Neural cell (in vitro differentiated cells): ENCODE data around the gene RAD51B. TPM values are rescaled to one million over a fixed set of nuclear protein-coding genes. Genes with fewer than 3 reads are reported as not detected.

ENCODE experiments used
- H2AFZ ChIP-seq: fragments of 200-600, 300-800 bp; sonication (generic), shearing (Covaris generic); 2 replicates; pipeline ENCODE4 v1.6.0; 2014; ENCODE audit warnings: low read depth, mild to moderate bottlenecking, antibody characterized with exemption, low read length, moderate library complexity
- H3F3A ChIP-seq: fragments of 200-600 bp; shearing (Covaris generic); 2 replicates; pipeline ENCODE4 v1.6.1; 2016; ENCODE audit warnings: mild to moderate bottlenecking, moderate library complexity, mixed read lengths, antibody characterized with exemption, low read length; ENCODE audit not compliant: insufficient read depth, poor library complexity, severe bottlenecking
- H3K27ac ChIP-seq: fragments of 200-600, 300-800 bp; sonication (generic), shearing (Covaris generic); 2 replicates; pipeline ENCODE4 v1.5.1; 2014; ENCODE audit warnings: mild to moderate bottlenecking, low read length, moderate library complexity
- H3K27me3 ChIP-seq: fragments of 300-800, 200-600 bp; sonication (generic), shearing (Covaris generic); 2 replicates; pipeline ENCODE4 v1.6.0; 2014; ENCODE audit warnings: mild to moderate bottlenecking, low read depth, low read length, moderate library complexity; ENCODE audit not compliant: insufficient read depth
- H3K36me3 ChIP-seq: fragments of 300-800, 200-600 bp; sonication (generic), shearing (Covaris generic); 2 replicates; pipeline ENCODE4 v1.5.1; 2014; ENCODE audit warnings: mild to moderate bottlenecking, antibody characterized with exemption, low read length, moderate library complexity; ENCODE audit not compliant: insufficient read depth
- H3K4me2 ChIP-seq: fragments of 300-800, 200-600 bp; sonication (generic), shearing (Covaris generic); 2 replicates; pipeline ENCODE4 v1.6.0; 2014; ENCODE audit warnings: mild to moderate bottlenecking, low read length
- H3K4me3 ChIP-seq: fragments of 300-800, 200-600 bp; sonication (generic), shearing (Covaris generic); 2 replicates; pipeline ENCODE4 v1.5.1; 2014; ENCODE audit warnings: mild to moderate bottlenecking, low read length, moderate library complexity
- H3K79me2 ChIP-seq: fragments of 200-600 bp; shearing (Covaris generic); replicated peaks from 2 replicates; pipeline ENCODE4 v1.6.0; 2014; ENCODE audit warnings: mild to moderate bottlenecking, low read length, moderate library complexity; ENCODE audit not compliant: insufficient read depth
- H3K9ac ChIP-seq: fragments of 300-800, 200-600 bp; sonication (generic), shearing (Covaris generic); 2 replicates; pipeline ENCODE4 v1.6.1; 2016; ENCODE audit warnings: mild to moderate bottlenecking, low read length, mixed read lengths
- H3K9me2 ChIP-seq: fragments of 200-600 bp; shearing (Covaris generic); 2 replicates; pipeline ENCODE4 v1.6.1; 2016; ENCODE audit warnings: mild to moderate bottlenecking, low read length, mixed read lengths; ENCODE audit not compliant: insufficient read depth
- H3K9me3 ChIP-seq: fragments of 200-600, 300-800 bp; sonication (generic), shearing (Covaris generic); 2 replicates; pipeline ENCODE4 v1.6.1; 2016; ENCODE audit warnings: mild to moderate bottlenecking, mixed run types, low read length, moderate library complexity, mixed read lengths
- H4K20me1 ChIP-seq: fragments of 200-600 bp; shearing (Covaris generic); 2 replicates; pipeline ENCODE4 v1.6.1; 2016; ENCODE audit warnings: mild to moderate bottlenecking, mixed run types; ENCODE audit not compliant: insufficient read depth
- CTCF ChIP-seq: fragments of 450-650 bp; IDR thresholded peaks from 2 replicates; pipeline ENCODE4 v1.5.1; 2014; ENCODE audit warnings: antibody characterized with exemption, mild to moderate bottlenecking, moderate library complexity; ENCODE audit not compliant: poor library complexity, severe bottlenecking
- EP300 ChIP-seq: fragments of 450-650 bp; conservative IDR thresholded peaks from 2 replicates; pipeline ENCODE4 v1.6.1; 2014; ENCODE audit warnings: antibody characterized with exemption, mild to moderate bottlenecking, moderate library complexity; ENCODE audit not compliant: poor library complexity, severe bottlenecking
- EZH2 ChIP-seq: fragments of 200-600, 300-800 bp; shearing (Covaris generic), sonication (generic); IDR thresholded peaks from 2 replicates; pipeline ENCODE4 v1.6.1; 2014; ENCODE audit warnings: antibody characterized with exemption, low read length, borderline replicate concordance, mild to moderate bottlenecking; ENCODE audit not compliant: insufficient read depth, poor library complexity, severe bottlenecking
- MXI1 ChIP-seq: fragments of 450-650 bp; conservative IDR thresholded peaks from 2 replicates; pipeline ENCODE4 v1.6.1; 2014; ENCODE audit warnings: antibody characterized with exemption, mild to moderate bottlenecking; ENCODE audit not compliant: poor library complexity, severe bottlenecking
- POLR2AphosphoS5 ChIP-seq: IDR thresholded peaks from 2 replicates; pipeline ENCODE4 v1.6.1; 2012
- RAD21 ChIP-seq: fragments of 450-650 bp; conservative IDR thresholded peaks from 2 replicates; pipeline ENCODE4 v1.6.1; 2014; ENCODE audit warnings: antibody characterized with exemption, mild to moderate bottlenecking, moderate library complexity
- REST ChIP-seq: IDR thresholded peaks from 2 replicates; pipeline ENCODE4 v1.6.1; 2012; ENCODE audit warnings: borderline replicate concordance
- SMC3 ChIP-seq: fragments of 450-650 bp; conservative IDR thresholded peaks from 2 replicates; pipeline ENCODE4 v1.6.1; 2014; ENCODE audit warnings: antibody characterized with exemption, mild to moderate bottlenecking, moderate library complexity; ENCODE audit not compliant: poor library complexity
- TAF1 ChIP-seq: IDR thresholded peaks from 2 replicates; pipeline ENCODE4 v1.6.1; 2012; ENCODE audit warnings: low read depth
- polyA plus RNA-seq: library from polyadenylated mRNA; depleted of rRNA; stranded (reverse); fragments of >200 nt; gene quantifications from 2 replicates; pipeline ENCODE4 v1.2.3, GENCODE V29; 2014

The RAD51B gene
- polyA plus RNA-seq, 1 donor from 2014 or later = 3.1 TPM

DNA sequence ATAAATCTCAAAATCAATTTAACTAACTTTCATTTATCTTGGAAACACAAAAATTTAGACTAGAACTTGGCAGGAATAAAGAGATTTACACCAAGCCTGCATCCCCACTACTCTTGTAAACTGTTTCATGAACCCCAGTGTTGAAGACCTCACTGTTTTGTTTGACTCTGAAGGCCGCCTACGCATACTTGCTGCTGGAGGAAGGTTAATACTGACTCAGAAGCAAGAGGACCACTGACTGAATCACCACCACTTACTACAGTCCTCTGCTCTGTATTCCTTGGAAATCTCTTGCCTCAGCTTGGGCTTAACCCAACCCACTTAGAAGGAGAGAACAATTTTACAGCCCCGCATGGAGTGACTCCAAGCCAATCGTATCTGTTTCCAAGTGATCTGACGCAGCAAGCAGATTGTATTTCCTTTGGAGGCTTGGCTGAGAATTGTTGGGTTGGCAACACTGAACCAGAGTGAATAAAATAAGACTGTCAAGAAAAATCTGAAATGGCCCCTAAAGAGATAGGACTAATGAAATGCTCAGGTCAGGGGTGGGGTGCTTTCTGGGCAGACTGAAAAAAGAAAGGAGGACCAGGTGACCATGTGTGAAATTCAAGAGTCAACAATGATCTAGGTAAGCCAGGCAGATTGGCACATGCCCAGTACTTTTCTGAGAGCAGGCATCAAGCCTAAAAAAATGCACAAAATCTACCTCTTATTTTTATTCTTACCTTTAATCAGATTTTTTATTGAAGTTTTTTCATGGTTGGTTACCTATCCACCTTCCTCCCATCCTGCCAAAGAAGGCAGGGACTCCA, 724.7 kb downstream of the RAD51B start:
- no peak overlapping the region for H3K4me2 ChIP-seq
- H4K20me1 ChIP-seq = no peaks in the 10 kb centered on the region
- TF ChIP-seq POLR2AphosphoS5 = no peak
- TF ChIP-seq REST = no peak
- TF ChIP-seq RAD21 = no peak
- TF ChIP-seq MXI1 = no peak
- no peak for TF ChIP-seq SMC3
- no peaks in the 10 kb centered on the region for H3K27me3 ChIP-seq
- no peak overlapping the region for H3K27ac ChIP-seq
- H3K9ac ChIP-seq = no peak overlapping the region
- H3K4me3 ChIP-seq = no peak overlapping the region
- H3K9me3 ChIP-seq = no peaks in the 10 kb centered on the region
- H2AFZ ChIP-seq = no peak overlapping the region
- H3K79me2 ChIP-seq = no peaks in the 10 kb centered on the region
- H3K36me3 ChIP-seq = no peaks in the 10 kb centered on the region
- no peaks in the 10 kb centered on the region for H3F3A ChIP-seq
- no peaks in the 10 kb centered on the region for H3K9me2 ChIP-seq

DNA sequence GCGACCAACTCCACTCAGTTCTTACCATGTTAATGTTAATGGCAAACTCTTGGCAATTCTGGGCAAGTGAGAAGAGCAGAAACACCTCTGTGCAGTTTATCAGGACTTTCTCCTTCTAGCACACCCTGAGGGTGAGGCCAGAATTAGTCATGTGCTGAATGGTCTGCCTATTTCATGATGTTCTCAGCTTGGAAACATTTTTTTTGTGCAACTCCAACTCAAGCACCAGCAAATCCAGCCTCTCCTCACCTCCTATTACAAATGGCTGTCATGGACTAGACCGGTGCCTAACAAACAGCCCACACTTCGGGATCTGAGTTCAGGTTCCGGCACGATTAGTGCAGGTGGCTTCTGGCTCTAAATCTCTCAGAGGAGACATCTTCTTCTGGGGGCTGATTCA, 727.3 kb downstream of the RAD51B start:
- no peak overlapping the region for H3K27ac ChIP-seq
- H3K4me3 ChIP-seq = no peak overlapping the region
- H3F3A ChIP-seq = no peaks in the 10 kb centered on the region
- H3K4me2 ChIP-seq = no peak overlapping the region
- no peak overlapping the region for H2AFZ ChIP-seq
- H3K9me2 ChIP-seq = no peaks in the 10 kb centered on the region
- H3K27me3 ChIP-seq = no peaks in the 10 kb centered on the region
- no peak overlapping the region for H3K9ac ChIP-seq
- TF ChIP-seq RAD21 = no peak
- TF ChIP-seq TAF1 = no peak
- no peak for TF ChIP-seq CTCF
- TF ChIP-seq SMC3 = no peak
- no peak for TF ChIP-seq POLR2AphosphoS5
- no peak for TF ChIP-seq REST
- no peak for TF ChIP-seq EP300
- no peak for TF ChIP-seq MXI1
- TF ChIP-seq EZH2 = no peak
- H4K20me1 ChIP-seq = no peaks in the 10 kb centered on the region
- no peaks in the 10 kb centered on the region for H3K36me3 ChIP-seq
- no peaks in the 10 kb centered on the region for H3K79me2 ChIP-seq
- H3K9me3 ChIP-seq = no peaks in the 10 kb centered on the region
